Heart right ventricle (tissue), 16 donors: Measurements from ENCODE around the gene THAP7. TPM values are rescaled to one million over a fixed set of nuclear protein-coding genes. Genes with fewer than 3 reads are reported as not detected.

Source experiments
- ATAC-seq, 8 donors: fragments of 200-7000 bp; cut with Tn5 transposase; one replicate each; pipeline ENCODE4 v1.9.1; 2020; ENCODE audit warnings: mild to moderate bottlenecking in 8 of 8, moderate library complexity in 8 of 8, moderate number of reproducible peaks in 1 of 8
- DNase-seq, 2 donors: peaks; one replicate each; pipeline ENCODE4 v3.0.0-alpha.2; 2020
- H3K27ac ChIP-seq, 10 donors: fragments of 200-600 bp; sonication (generic) in 2 of 10; one replicate each; pipeline versions ENCODE4 v1.5.0 to v1.8.0; 2020 to 2022; ENCODE audit warnings: mild to moderate bottlenecking in 3 of 10
- H3K27me3 ChIP-seq, 7 donors: fragments of 200-600 bp; one replicate each; pipeline ENCODE4 v1.8.0; 2021 to 2022; ENCODE audit warnings: mild to moderate bottlenecking in 2 of 7
- H3K36me3 ChIP-seq, 9 donors: fragments of 200-600 bp; sonication (generic) in 1 of 9; one replicate each; pipeline versions ENCODE4 v1.5.0 to v1.8.0; 2020 to 2022; ENCODE audit warnings: mild to moderate bottlenecking in 2 of 9
- H3K4me1 ChIP-seq, 9 donors: fragments of 200-600 bp; sonication (generic) in 1 of 9; one replicate each; pipeline versions ENCODE4 v1.5.0 to v1.8.0; 2020 to 2022; ENCODE audit warnings: mild to moderate bottlenecking in 4 of 9
- H3K4me3 ChIP-seq, 10 donors: fragments of 200-600 bp; sonication (generic) in 2 of 10; one replicate each; pipeline versions ENCODE4 v1.5.0 to v1.8.0; 2020 to 2022; ENCODE audit warnings: mild to moderate bottlenecking in 7 of 10, moderate library complexity in 2 of 10
- H3K9me3 ChIP-seq, 11 donors: fragments of 200-600 bp in 10 of 11; sonication (generic) in 2 of 11; one replicate each; pipeline versions ENCODE4 v1.5.0 to v1.8.0; 2013 to 2022; ENCODE audit warnings: mild to moderate bottlenecking in 2 of 11, control low read depth in 1 of 11, moderate library complexity in 1 of 11
- WGBS, 2 donors: extraction: QIAGEN DNeasy Blood & Tissue Kit; methylation state at CpG; one replicate each; pipeline ENCODE4 v1.1.7; 2013; ENCODE audit warnings: inconsistent platforms in 1 of 2; 5-methylcytosine and 5-hydroxymethylcytosine counted together
- intact Hi-C, 10 donors: fragments of 100-400 bp; cut with DNase I; formaldehyde crosslinking; loops; one replicate each; pipeline versions ENCODE4 v1.11.1 to v1.14.2; 2022
- polyA plus RNA-seq, 2 donors: library from polyadenylated mRNA; stranded (reverse); fragments of 200-250 nt; gene quantifications; one replicate each; pipeline ENCODE4 v1.2.3, GENCODE V29; 2013
- total RNA-seq, 10 donors: library from RNA; stranded (reverse); fragmentation: NEBNext Ultra II Directional in 3 of 10; extraction: Animal tissue kit (Norgen Biotek cat#: 25700) in 3 of 10; gene quantifications; one replicate each; pipeline versions ENCODE4 v1.2.1 to v1.2.4, GENCODE V29; 2021 to 2023
- TF ChIP-seq, protein P1 (sequence below), 9 donors: fragments of 200-600 bp; sonication (generic) in 2 of 9; IDR thresholded peaks; one replicate each; pipeline versions ENCODE4 v1.5.0 to v1.8.0; 2021 to 2022; ENCODE audit warnings: antibody characterized with exemption in 9 of 9, mild to moderate bottlenecking in 5 of 9, moderate library complexity in 1 of 9
- donor health status: Arrhythmogenic right ventricular cardiomyopathy.
- donor health status: ischemic (EF 13 %, LVEDD 7.1; RV severe dilation, severe dysfunction).
- donor health status: healthy with polysubstance abuse.
- donor health status: DM: no; HTN: yes; CAD: no.
- donor health status: DM: no; HTN: no; CAD: no.
- donor health status: ischemic (EF 25% LVEDD 6.9; RV normal size, moderate dysfunction).
- donor health status: ischemic (EF 25% LVEDD 5.7; RV mildly dilated, moderate dysfunction).
- donor health status: healthy.
- donor health status: DM: yes; HTN: yes; CAD: no.
- donor health status: Ischemic cardiomyopathy.
- donor health status: ischemic (EF 35%, LVEDD 5.7; RV mildly dilated, moderate dysfunction).
- donor health status: nonischemic (EF 11% LVEDD 7.7; RV severe dilation, severe dysfunction).
- donor health status: DM: yes; HTN: yes; CAD: no.
- donor health status: PGD.
- donor health status: ischemic (EF 29% LVEDD 5.4; RV normal size, mild dysfunction).
- donor health status: nonischemic (EF 23%, LVEDD 6.1; RV moderate dilation, normal function).

The THAP7 gene
- total and polyA plus RNA-seq, 12 donors, result 15.5 to 54.9 (median 18.1) TPM

- no peak for ATAC-seq
- intact Hi-C loops, result loop anchor here in 5 of 10 donors (1.0 to 10.0 kb wide), 7 partner anchors 21 to 96 kb away; partner anchors contain the start of genes CRKL (in 4 of the 5), LRRC74B (in 1 of the 5) and THAP7 (in 1 of the 5)
- WGBS, 2 donors, result 68 to 72% methylated on average over 10 of the region's 10 CpGs
Observed at GRCh38 chr22:20980938-20981722, 20.8 kb downstream of the THAP7 start.

DNA sequence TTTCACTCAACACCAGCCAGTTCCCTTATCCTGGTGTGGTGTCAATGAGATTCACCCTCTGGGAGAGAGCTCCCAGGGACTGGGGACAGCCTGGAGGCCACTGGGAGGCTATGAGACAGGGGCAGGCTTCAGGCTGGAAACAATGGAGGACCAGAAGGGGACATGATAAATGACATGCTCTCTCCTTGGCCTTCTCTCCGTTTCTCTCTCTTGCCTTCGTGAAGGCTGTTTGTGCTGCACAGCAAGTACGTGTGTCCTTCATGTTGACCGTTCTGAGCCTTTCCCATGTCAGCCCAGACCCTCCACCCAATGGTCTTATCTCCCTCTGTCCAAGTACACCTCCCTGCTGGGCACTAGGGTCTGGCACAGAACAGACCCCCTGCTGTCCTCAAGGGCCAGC, 21.4 kb downstream of the THAP7 start:
- peaks cover 20 to 42% (median 34%) of the 10 kb centered on the region in 9 donors for H3K4me1 ChIP-seq
- H3K4me3 ChIP-seq, result no peak overlapping the region
- ATAC-seq (no peak), DNase-seq (no peak)
- H3K27ac ChIP-seq, result no peak overlapping the region
- 81 to 92% methylated on average over 4 of the region's 4 CpGs for WGBS, 2 donors
- H3K27me3 ChIP-seq, result no peaks in the 10 kb centered on the region
- intact Hi-C loops, result loop anchor here in 5 of 10 donors (2.0 to 10.0 kb wide), 6 partner anchors 63 to 96 kb away; partner anchors contain the start of genes CRKL (in 4 of the 5) and LRRC74B (in 1 of the 5)
- H3K9me3 ChIP-seq, result peaks cover 0 to 10% (median 6%) of the 10 kb centered on the region in 11 donors
- H3K36me3 ChIP-seq, result peaks cover 0 to 20% (median 0%) of the 10 kb centered on the region in 9 donors
- TF ChIP-seq, protein P1, sequence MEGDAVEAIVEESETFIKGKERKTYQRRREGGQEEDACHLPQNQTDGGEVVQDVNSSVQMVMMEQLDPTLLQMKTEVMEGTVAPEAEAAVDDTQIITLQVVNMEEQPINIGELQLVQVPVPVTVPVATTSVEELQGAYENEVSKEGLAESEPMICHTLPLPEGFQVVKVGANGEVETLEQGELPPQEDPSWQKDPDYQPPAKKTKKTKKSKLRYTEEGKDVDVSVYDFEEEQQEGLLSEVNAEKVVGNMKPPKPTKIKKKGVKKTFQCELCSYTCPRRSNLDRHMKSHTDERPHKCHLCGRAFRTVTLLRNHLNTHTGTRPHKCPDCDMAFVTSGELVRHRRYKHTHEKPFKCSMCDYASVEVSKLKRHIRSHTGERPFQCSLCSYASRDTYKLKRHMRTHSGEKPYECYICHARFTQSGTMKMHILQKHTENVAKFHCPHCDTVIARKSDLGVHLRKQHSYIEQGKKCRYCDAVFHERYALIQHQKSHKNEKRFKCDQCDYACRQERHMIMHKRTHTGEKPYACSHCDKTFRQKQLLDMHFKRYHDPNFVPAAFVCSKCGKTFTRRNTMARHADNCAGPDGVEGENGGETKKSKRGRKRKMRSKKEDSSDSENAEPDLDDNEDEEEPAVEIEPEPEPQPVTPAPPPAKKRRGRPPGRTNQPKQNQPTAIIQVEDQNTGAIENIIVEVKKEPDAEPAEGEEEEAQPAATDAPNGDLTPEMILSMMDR (IDR thresholded peaks at IDR 0.05), result no peak

More at GRCh38 chr22:20980938-20981722, 20.8 kb downstream of the THAP7 start:
- peaks cover 0 to 10% (median 6%) of the 10 kb centered on the region in 11 donors for H3K9me3 ChIP-seq
- H3K27me3 ChIP-seq, result no peaks in the 10 kb centered on the region
- H3K4me3 ChIP-seq, result peak overlapping the region; percentile 61 to 98 (median 76)
- no peak for DNase-seq
- H3K4me1 ChIP-seq, result peaks cover 20 to 42% (median 34%) of the 10 kb centered on the region in 9 donors
- TF ChIP-seq, protein P1 (IDR thresholded peaks at IDR 0.05), result no peak
- H3K27ac ChIP-seq, result peak overlapping the region; percentile 75 to 98 (median 92)
- H3K36me3 ChIP-seq, result peaks cover 0 to 26% (median 4%) of the 10 kb centered on the region in 9 donors

DNA sequence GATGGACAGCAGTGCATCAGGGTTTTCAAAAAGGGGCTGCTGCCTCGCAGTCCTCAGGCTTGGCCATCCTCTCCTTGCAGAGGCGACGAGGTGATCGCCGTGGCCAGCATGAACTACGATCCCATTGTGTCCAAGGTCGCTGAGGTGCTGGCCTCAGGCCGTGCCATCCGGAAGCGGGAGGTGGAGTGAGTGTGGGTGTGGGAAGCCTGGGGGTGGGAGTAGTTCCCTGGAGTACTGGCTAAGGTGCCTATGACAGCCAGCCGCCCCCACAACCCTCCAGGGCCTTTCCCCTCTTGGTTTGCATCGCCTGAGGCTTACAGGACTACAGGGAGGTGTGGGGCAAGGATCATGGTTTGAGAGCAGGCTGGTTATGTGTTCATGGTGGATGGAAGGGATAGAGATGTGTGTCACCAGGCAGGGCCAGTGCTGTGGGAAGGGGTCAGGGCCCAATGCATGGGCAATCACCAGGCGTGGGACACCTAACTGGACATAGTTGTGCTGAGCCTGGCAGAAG, 21.9 kb downstream of the THAP7 start:
- TF ChIP-seq, protein P1 (IDR thresholded peaks at IDR 0.05), result no peak
- peak overlapping the region in 1 of 10 donors; percentile 3 for H3K27ac ChIP-seq
- intact Hi-C loops, result loop anchor here in 5 of 10 donors (2.0 to 10.0 kb wide), 6 partner anchors 63 to 95 kb away; partner anchors contain the start of genes CRKL (in 4 of the 5) and LRRC74B (in 1 of the 5)

DNA sequence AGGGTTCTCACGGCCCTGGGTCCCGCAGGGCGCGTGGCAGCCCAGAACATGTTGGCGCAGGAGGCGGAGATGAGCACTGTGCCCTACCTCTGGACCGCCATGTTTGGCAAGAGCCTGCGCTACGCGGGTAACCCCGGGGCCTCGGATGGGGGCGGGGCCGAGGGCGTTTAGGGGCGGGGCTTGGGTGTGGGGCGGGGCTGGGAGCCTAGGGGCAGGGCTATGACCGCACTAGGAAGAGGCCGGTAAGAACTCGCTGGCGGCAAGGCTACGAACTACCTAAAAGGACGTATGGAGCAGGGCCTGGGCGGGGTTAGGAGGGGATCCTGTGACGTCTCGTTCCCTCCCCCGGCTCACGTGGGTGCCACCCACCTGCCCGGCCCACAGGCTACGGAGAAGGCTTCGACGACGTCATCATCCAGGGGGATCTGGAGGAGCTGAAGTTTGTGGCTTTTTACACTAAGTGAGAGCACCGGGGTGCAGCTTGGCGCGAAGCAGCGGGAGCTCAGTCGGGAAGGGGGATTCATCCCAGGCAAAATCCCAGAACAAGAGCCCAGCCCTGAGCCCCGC, 22.6 kb downstream of the THAP7 start:
- H3K9me3 ChIP-seq, result peaks cover 0 to 10% (median 6%) of the 10 kb centered on the region in 11 donors
- peak in 7 of 8 donors; percentile 10 to 64 (median 31) for ATAC-seq
- peaks cover 20 to 42% (median 34%) of the 10 kb centered on the region in 9 donors for H3K4me1 ChIP-seq
- DNase-seq, result peak; percentile 56 to 60
- H3K27me3 ChIP-seq, result no peaks in the 10 kb centered on the region
- 11 to 13% methylated on average over 32 to 39 of the region's 39 CpGs for WGBS, 2 donors
- intact Hi-C loops, result no loop called here
- TF ChIP-seq, protein P1 (IDR thresholded peaks at IDR 0.05), result no peak
- H3K4me3 ChIP-seq, result peak overlapping the region in 9 of 10 donors; percentile 15 to 41 (median 31)
- H3K27ac ChIP-seq, result peak overlapping the region in 1 of 10 donors; percentile 3
- H3K36me3 ChIP-seq, result peaks cover 0 to 10% (median 0%) of the 10 kb centered on the region in 9 donors

More for the DNA sequence above, 21.9 kb downstream of the THAP7 start:
- DNase-seq (no peak), ATAC-seq (no peak)
- peaks cover 20 to 42% (median 34%) of the 10 kb centered on the region in 9 donors for H3K4me1 ChIP-seq
- peaks cover 0 to 10% (median 6%) of the 10 kb centered on the region in 11 donors for H3K9me3 ChIP-seq
- peaks cover 0 to 15% (median 0%) of the 10 kb centered on the region in 9 donors for H3K36me3 ChIP-seq
- WGBS, 2 donors, result 37 to 44% methylated on average over 13 of the region's 13 CpGs
- peak overlapping the region in 8 of 10 donors; percentile 15 to 41 (median 32) for H3K4me3 ChIP-seq
- H3K27me3 ChIP-seq, result no peaks in the 10 kb centered on the region
